Measurements from ENCODE around the gene TMEM219. TPM values are rescaled to one million over a fixed set of nuclear protein-coding genes. Genes with fewer than 3 reads are reported as not detected.

TMEM219 gene
- total and polyA plus RNA-seq, 2 donors (not counting 3 experiments of a cell fraction or from before 2014, with no cell fraction given) = 110 to 182 TPM

DNA sequence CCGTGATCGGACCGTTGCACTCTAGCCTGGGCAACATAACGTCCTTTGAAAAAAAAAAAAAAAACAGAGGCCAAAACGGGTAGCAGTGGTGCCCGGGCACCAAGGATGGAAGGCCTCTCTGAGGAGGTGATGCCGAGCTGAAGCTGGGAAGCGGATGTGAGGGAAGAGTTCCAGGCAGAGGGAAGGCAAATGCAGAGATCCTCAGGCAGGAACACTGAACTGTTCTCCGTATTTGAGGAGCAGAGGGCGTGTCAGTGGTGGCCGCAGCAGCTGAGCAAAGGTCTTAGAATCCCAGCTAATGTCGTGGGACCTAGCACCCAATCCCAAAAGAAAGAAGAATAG, 35.2 kb upstream of the TMEM219 start:
- Histone ChIP-seq H3K27me3 (ENCODE audit: control insufficient read depth in 2 of 2, insufficient read depth in 2 of 2, low read length in 2 of 2) (no peaks in the 10 kb centered on the region), H3K79me2 (ENCODE audit: control insufficient read depth, insufficient read depth, low read length) (peaks cover 10% of the 10 kb centered on the region), H3K27ac (ENCODE audit: insufficient read depth, low read depth, low read length) (peak overlapping the region; percentile 19), H3K9me3 (replicated peaks; ENCODE audit: control insufficient read depth, insufficient read depth, low read length) (no peaks in the 10 kb centered on the region), H4K20me1 (replicated peaks; ENCODE audit: control insufficient read depth, extremely low read depth, insufficient read depth, low read length) (no peaks in the 10 kb centered on the region), H3K4me1 (ENCODE audit: control insufficient read depth, extremely low read depth, insufficient read depth, low read length) (peaks cover 15% of the 10 kb centered on the region), H3K4me3 (replicated peaks in 1 of 3; ENCODE audit: insufficient read depth in 1 of 3, low read depth in 1 of 3, low read length in 3 of 3) (peak overlapping the region; percentile 6 to 78 (median 35)), H3K36me3 (ENCODE audit: control insufficient read depth in 2 of 2, extremely low read depth in 1 of 2, insufficient read depth in 2 of 2, low read length in 2 of 2) (peaks cover 3 to 5% of the 10 kb centered on the region in 2 experiments), H3K4me2 (ENCODE audit: insufficient read depth, low read length) (peak overlapping the region; percentile 77), H3K9ac (replicated peaks; ENCODE audit: extremely low read depth, insufficient read depth, low read length) (peak overlapping the region; percentile 72), H2AFZ (ENCODE audit: low read depth, low read length) (peak overlapping the region; percentile 74), H3K9me1 (replicated peaks; ENCODE audit: control insufficient read depth, extremely low read depth, insufficient read depth, low read length) (no peaks in the 10 kb centered on the region)
- dilution Hi-C loops (cut with MboI; ENCODE audit: extremely low pct_ligation_motif_present, low sequenced_read_pairs) (no loop called here), intact Hi-C loops (cut with micrococcal nuclease) (loop anchor here (1.0 to 5.0 kb wide), 2 partner anchors 47 to 104 kb away; partner anchors contain the start of genes MVP and TAOK2)
- ChIA-PET POLR2A (interaction anchor here (0.9 to 1.3 kb wide), 2 partner anchors 14 to 26 kb away, joined by 3 read pairs; no protein-coding TSS in a partner anchor), CTCF (interaction anchor here (0.6 to 2.5 kb wide), 14 partner anchors 8 to 227 kb away, joined by 3 to 11 read pairs (median 4); partner anchors contain the start of genes ASPHD1, TAOK2 and TMEM219)
- no TSS peak for BruUV-seq (replicated peaks)
- DNase-seq (ENCODE audit: low read depth, low spot score) (no peak), FAIRE-seq (no peak)
- TF ChIP-seq POLR2A (IDR thresholded peaks at IDR 0.05; ENCODE audit: low read depth, low read length) = no peak
- TF ChIP-seq EZH2 (IDR thresholded peaks at IDR 0.05; ENCODE audit: borderline replicate concordance, low read depth, low read length, severe bottlenecking) = no peak
- no peak for TF ChIP-seq MYC (IDR thresholded peaks at IDR 0.05; ENCODE audit: low read depth, low read length)
- no peak for TF ChIP-seq JUN (IDR thresholded peaks at IDR 0.05; ENCODE audit: borderline replicate concordance, insufficient read depth, insufficient read length, low read depth)
- no peak for TF ChIP-seq POLR2AphosphoS5 (IDR thresholded peaks at IDR 0.05; ENCODE audit: insufficient read depth, low read depth, low read length)
- TF ChIP-seq, protein P1, sequence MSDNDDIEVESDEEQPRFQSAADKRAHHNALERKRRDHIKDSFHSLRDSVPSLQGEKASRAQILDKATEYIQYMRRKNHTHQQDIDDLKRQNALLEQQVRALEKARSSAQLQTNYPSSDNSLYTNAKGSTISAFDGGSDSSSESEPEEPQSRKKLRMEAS (IDR thresholded peaks at IDR 0.05; ENCODE audit: insufficient read depth, insufficient read length) = no peak
- TF ChIP-seq GATA2 (IDR thresholded peaks at IDR 0.05; ENCODE audit: insufficient read depth, insufficient read length, low read depth, low read length) = no peak
- no peak for TF ChIP-seq FOS (IDR thresholded peaks at IDR 0.05; ENCODE audit: borderline replicate concordance, insufficient read depth, low read length)
- TF ChIP-seq, protein P2, sequence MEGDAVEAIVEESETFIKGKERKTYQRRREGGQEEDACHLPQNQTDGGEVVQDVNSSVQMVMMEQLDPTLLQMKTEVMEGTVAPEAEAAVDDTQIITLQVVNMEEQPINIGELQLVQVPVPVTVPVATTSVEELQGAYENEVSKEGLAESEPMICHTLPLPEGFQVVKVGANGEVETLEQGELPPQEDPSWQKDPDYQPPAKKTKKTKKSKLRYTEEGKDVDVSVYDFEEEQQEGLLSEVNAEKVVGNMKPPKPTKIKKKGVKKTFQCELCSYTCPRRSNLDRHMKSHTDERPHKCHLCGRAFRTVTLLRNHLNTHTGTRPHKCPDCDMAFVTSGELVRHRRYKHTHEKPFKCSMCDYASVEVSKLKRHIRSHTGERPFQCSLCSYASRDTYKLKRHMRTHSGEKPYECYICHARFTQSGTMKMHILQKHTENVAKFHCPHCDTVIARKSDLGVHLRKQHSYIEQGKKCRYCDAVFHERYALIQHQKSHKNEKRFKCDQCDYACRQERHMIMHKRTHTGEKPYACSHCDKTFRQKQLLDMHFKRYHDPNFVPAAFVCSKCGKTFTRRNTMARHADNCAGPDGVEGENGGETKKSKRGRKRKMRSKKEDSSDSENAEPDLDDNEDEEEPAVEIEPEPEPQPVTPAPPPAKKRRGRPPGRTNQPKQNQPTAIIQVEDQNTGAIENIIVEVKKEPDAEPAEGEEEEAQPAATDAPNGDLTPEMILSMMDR (IDR thresholded peaks at IDR 0.05; ENCODE audit: extremely low read depth in 1 of 2, insufficient read depth in 1 of 2, low read depth in 1 of 2, low read length in 2 of 2) = no peak
